NCI-H2227 (cell line): ENCODE measurements around the gene STX18.
A peak's percentile ranks its signal among the peaks of the same experiment; 100 is the strongest.

Experiments
- DNase-seq: peaks from one replicate; lab custom pipeline; 2025; ENCODE audit not compliant: unreplicated experiment; lab: John Stamatoyannopoulos, UW

Gene STX18

GRCh38 chr4:4386296-4386735 lies 155.5 kb downstream of the STX18 start:
- DNase-seq = peak; percentile 41

GRCh38 chr4:4385729-4386295 lies 156.0 kb downstream of the STX18 start:
- DNase-seq = no peak

GRCh38 chr4:4384837-4385236 lies 157.0 kb downstream of the STX18 start:
- peak; percentile 50 for DNase-seq

- no peak for DNase-seq
Measured at GRCh38 chr4:4383085-4383484, 158.8 kb downstream of the STX18 start.

GRCh38 chr4:4379540-4380087 lies 162.2 kb downstream of the STX18 start:
- no peak for DNase-seq

GRCh38 chr4:4377732-4378460 lies 164.0 kb downstream of the STX18 start:
- no peak for DNase-seq

- DNase-seq = no peak
Measured at GRCh38 chr4:4377191-4377590, 164.7 kb downstream of the STX18 start.

GRCh38 chr4:4376074-4376473 lies 165.8 kb downstream of the STX18 start:
- no peak for DNase-seq

GRCh38 chr4:4374388-4375098 lies 167.3 kb downstream of the STX18 start:
- DNase-seq = no peak
